ENCODE data around the gene FUT2.

Gene FUT2

DNA sequence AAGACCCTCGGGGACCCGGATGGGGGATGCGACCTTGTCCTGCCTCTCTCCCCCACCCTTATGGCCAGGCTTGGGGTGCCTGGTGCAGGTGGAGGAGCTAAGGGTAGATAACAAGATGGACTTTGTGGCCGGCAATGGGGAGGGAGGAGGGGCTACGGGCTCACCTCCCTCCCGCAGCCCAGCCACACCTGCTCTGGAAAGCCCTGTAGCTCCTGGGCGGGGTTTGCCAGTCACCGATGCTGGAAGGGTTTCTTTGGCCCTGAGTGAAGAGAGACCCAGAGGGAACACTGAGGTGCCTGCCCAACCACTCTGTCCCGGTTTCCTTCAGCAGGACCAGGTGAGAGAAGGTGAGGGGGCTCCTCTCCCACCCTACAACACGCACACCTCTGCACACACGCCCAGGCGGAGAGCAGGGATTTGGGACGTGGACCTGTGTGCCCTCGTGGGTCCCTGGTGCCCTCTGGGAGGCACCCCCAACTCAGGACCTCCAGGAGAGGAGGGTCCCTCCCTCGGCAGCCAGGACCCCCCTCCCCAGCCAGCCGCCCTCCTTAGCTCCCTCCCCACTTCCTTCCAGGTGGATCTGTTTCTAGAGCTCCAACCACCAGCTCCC, at the start of gene FUT2:
Gene FUT2, plus strand, starts transcription at position 229 of the 610 bp plus-strand sequence. CDS start 6,986 bp downstream, outside the sequence.
- no peak for DNase-seq (ENCODE audit: low read depth)
- H3K4me3 ChIP-seq (ENCODE audit: low read depth, low read length), result no peak within 1 kb of the TSS
- TF ChIP-seq, protein P1, sequence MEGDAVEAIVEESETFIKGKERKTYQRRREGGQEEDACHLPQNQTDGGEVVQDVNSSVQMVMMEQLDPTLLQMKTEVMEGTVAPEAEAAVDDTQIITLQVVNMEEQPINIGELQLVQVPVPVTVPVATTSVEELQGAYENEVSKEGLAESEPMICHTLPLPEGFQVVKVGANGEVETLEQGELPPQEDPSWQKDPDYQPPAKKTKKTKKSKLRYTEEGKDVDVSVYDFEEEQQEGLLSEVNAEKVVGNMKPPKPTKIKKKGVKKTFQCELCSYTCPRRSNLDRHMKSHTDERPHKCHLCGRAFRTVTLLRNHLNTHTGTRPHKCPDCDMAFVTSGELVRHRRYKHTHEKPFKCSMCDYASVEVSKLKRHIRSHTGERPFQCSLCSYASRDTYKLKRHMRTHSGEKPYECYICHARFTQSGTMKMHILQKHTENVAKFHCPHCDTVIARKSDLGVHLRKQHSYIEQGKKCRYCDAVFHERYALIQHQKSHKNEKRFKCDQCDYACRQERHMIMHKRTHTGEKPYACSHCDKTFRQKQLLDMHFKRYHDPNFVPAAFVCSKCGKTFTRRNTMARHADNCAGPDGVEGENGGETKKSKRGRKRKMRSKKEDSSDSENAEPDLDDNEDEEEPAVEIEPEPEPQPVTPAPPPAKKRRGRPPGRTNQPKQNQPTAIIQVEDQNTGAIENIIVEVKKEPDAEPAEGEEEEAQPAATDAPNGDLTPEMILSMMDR (IDR thresholded peaks at IDR 0.05; ENCODE audit: low read depth, low read length, missing control alignments), result no peak

DNA sequence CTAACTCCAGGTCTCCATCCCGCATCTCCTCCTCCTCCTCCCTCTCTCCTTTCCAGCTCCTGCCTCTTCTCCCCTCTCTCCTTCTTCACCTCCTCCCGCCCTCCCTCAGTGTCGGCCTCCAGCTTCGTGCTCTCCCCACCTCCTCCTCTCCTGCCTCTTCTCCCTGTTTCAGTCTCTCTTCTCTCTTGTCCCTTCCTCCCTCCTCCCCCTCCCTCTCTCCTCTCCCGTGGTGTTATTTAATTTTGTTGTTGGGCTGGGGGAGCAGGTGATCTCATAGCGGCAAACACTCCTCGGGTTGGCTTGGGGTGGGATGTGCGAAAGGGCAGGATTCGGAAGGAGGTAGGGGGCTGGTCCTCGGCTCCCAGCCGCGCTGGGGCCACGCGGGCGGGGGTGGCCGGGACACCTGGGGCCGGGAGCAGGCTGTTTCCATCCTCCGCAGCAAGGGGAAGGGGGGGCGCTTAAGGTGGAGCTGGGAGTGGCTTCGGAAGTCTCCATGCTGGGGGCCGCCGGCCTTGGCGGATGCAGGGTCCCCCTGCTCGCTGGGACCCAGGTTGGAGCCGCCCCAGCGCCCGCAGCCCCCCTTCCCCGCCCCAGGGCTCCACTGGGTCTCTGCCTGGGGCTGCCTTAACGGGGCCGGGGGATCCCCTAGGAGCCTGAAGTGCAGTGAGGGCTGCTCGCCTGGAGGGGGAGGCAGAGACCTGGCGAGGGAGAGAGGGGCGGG, 49.6 kb upstream of the FUT2 start, which contains the start of gene CA11:
Gene CA11, minus strand, starts transcription at position 187 of the 721 bp plus-strand sequence. CDS start 555 bp downstream, outside the sequence.
- no peak for DNase-seq (ENCODE audit: low read depth)
- TF ChIP-seq, protein P1 (IDR thresholded peaks at IDR 0.05; ENCODE audit: low read depth, low read length, missing control alignments), result peak; percentile 89
- peak within 1 kb of the TSS; percentile 51 for H3K4me3 ChIP-seq (ENCODE audit: low read depth, low read length)

GRCh38 chr19:48646722-48647216, 49.0 kb upstream of the FUT2 start:
- DNase-seq (ENCODE audit: low read depth), result no peak
- TF ChIP-seq, protein P1 (IDR thresholded peaks at IDR 0.05; ENCODE audit: low read depth, low read length, missing control alignments), result no peak
- H3K4me3 ChIP-seq (ENCODE audit: low read depth, low read length), result no peak overlapping the region

GRCh38 chr19:48648134-48648533, 47.6 kb upstream of the FUT2 start:
- no peak for DNase-seq (ENCODE audit: low read depth)
- TF ChIP-seq, protein P1 (IDR thresholded peaks at IDR 0.05; ENCODE audit: low read depth, low read length, missing control alignments), result no peak
- H3K4me3 ChIP-seq (ENCODE audit: low read depth, low read length), result no peak overlapping the region

DNA sequence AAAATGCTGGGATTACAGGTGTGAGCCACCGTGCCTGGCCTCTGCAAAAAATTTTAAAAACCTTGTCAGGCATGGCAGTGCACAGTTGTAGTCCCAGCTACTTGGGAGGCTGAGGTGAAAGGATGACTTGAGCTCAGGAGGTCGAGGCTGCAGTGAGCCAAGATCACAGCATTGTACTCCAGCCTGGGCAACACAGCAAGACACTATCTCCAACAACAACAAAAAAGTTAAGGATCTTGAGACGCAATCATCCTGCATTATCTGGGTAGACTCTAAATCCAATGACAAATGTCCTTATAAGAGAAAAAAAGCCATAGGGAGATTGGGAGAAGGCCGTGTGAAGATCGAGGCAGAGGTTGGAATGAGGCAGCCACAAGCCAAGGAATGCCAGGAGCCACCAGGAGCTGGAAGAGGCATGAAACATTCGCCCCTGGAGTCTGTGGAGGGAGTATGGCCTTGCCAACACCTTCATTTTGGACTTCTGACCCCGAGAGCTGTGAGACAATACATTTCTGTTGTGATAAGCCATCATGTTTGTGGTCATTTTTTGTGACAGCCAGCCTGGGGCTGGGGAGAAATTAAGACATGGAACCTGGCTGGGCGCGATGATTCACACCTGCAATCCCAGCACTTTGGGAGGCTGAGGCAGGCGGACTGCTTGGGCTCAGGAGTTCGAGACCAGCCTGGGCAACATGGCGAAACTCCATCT, 44.6 kb upstream of the FUT2 start:
- no peak for DNase-seq (ENCODE audit: low read depth)
- TF ChIP-seq, protein P1 (IDR thresholded peaks at IDR 0.05; ENCODE audit: low read depth, low read length, missing control alignments), result no peak
- no peak overlapping the region for H3K4me3 ChIP-seq (ENCODE audit: low read depth, low read length)

DNA sequence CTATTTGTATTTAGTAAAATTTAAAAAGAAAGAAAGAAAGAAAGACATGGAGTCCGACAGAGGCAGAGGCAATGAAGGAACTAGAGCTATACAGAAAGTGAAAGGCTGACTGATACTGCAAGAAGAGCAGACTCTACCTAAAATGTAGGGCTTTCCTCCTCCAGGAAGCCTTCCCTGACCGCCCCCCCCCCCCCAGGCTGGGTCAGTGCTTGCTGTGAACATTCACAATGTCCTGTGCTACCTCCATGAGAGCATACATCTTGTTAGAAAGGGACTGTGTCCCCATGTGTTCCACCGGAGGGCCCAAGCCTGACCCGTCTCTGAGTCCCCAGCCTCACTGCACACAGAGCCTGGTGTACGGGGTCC, 44.1 kb upstream of the FUT2 start:
- TF ChIP-seq, protein P1 (IDR thresholded peaks at IDR 0.05; ENCODE audit: low read depth, low read length, missing control alignments), result no peak

More for the DNA sequence above, 44.1 kb upstream of the FUT2 start:
- no peak for DNase-seq (ENCODE audit: low read depth)
- H3K4me3 ChIP-seq (ENCODE audit: low read depth, low read length), result no peak overlapping the region

Data from GM12864 (cell line).